ENCODE data around the gene CSF2. TPM values are rescaled to one million over a fixed set of nuclear protein-coding genes. Genes with fewer than 3 reads are reported as not detected.

The CSF2 gene
- total RNA-seq, 1 experiment from 2014 or later: 0.30 TPM

DNA sequence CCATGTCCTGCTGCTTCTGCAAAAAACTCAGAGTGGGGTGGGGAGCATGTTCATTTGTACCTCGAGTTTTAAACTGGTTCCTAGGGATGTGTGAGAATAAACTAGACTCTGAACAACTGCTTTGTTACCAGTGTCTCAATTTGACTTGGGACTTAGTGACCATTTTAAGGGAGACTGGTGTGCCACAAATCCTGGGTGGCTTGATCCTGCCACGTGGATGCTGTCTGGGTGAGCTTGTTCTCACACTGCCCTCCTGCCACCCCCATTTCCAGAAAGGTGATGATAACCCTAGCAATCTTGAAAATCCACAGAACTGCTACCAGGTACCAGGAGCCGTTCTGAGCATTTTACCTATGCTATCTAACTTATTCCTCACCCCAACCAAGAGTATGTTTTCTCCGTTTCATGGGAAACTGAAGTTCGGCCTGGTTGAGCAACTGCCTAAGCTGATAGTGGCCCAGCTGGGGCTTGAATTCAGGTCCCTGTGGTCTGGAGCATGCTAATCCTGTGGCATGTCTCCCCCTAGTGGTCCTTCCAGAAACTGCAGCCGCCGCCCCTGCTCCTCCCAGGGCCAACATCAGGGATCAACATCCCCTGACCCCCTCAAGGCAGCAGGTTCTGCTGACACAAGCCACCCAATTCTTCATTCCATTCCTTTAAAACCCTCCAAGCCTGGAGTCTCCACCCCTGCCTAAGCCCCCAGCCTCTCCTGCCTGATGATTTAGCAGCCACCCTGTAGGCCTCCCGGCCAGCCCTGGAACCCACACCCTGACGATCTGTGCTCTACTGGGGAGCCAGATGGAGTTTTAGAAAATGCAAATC, 10.3 kb upstream of the CSF2 start (continued):
- TF ChIP-seq, protein P1, sequence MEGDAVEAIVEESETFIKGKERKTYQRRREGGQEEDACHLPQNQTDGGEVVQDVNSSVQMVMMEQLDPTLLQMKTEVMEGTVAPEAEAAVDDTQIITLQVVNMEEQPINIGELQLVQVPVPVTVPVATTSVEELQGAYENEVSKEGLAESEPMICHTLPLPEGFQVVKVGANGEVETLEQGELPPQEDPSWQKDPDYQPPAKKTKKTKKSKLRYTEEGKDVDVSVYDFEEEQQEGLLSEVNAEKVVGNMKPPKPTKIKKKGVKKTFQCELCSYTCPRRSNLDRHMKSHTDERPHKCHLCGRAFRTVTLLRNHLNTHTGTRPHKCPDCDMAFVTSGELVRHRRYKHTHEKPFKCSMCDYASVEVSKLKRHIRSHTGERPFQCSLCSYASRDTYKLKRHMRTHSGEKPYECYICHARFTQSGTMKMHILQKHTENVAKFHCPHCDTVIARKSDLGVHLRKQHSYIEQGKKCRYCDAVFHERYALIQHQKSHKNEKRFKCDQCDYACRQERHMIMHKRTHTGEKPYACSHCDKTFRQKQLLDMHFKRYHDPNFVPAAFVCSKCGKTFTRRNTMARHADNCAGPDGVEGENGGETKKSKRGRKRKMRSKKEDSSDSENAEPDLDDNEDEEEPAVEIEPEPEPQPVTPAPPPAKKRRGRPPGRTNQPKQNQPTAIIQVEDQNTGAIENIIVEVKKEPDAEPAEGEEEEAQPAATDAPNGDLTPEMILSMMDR (IDR thresholded peaks at IDR 0.05 in 2 of 3, conservative IDR thresholded peaks at IDR 0.05 in 1 of 3; ENCODE audit: borderline replicate concordance in 1 of 3, insufficient read depth in 1 of 3, low read depth in 2 of 3, low read length in 2 of 3): peak; percentile 79 to 98 (median 97)

DNA sequence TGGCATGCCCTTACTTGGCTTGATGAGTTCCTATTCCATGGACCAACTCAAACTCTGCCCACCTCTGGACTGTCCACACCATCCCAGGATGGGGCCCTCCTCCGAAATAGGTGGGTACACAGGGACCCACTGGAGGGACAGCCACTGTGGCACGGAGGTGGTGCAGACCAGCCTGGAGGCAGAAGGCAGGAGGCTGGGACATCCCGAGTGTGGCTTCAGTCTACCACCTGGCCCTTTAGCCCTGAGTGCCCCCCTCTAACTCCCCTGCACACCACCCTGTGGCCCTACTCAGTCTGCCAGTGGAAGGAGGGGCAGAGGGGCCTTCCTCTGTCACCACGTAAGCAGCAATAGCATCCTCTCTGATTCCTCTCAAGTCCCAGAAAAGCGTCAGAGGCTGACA, 9.4 kb upstream of the CSF2 start:
- DNase-seq (ENCODE audit: low read depth, low spot score): no peak
- H4K20me1 ChIP-seq (ENCODE audit: insufficient read depth): no peaks in the 10 kb centered on the region
- peaks cover 0 to 4% of the 10 kb centered on the region in 2 experiments; a peak in 1 of 4 replicates for H3K4me1 ChIP-seq (ENCODE audit: control insufficient read depth in 1 of 2, insufficient read depth in 2 of 2, low read length in 2 of 2)
- no peaks in the 10 kb centered on the region for H3K9me2 ChIP-seq (ENCODE audit: insufficient read depth)
- H3K9me3 ChIP-seq (ENCODE audit: control insufficient read depth in 1 of 2, insufficient read depth in 1 of 2, low read depth in 1 of 2, low read length in 2 of 2): no peaks in the 10 kb centered on the region
- RAD21 ChIA-PET (ENCODE audit: low non-redundant PET in 1 of 2, low total read pairs in 2 of 2, uncharacterized antibody in 2 of 2, unreplicated experiment in 2 of 2): no interaction called here
- H3K4me3 ChIP-seq (replicated peaks in 1 of 2; ENCODE audit: low read depth in 1 of 2, low read length in 2 of 2): no peak overlapping the region
- no peaks in the 10 kb centered on the region for H3K79me2 ChIP-seq (ENCODE audit: insufficient read depth, low read length)
- H2AFZ ChIP-seq (ENCODE audit: low read depth, low read length, poor library complexity, severe bottlenecking): peak overlapping the region; percentile 66
- POLR2A ChIA-PET: no interaction called here
- no peak overlapping the region for H3K9ac ChIP-seq (ENCODE audit: low read length)
- H3K27ac ChIP-seq (ENCODE audit: low read depth, low read length): no peak overlapping the region
- no peak overlapping the region for H3K4me2 ChIP-seq (ENCODE audit: low read length)
- ATAC-seq: no peak
- intact Hi-C loops (cut with micrococcal nuclease): loop anchor here (1.0 to 10.0 kb wide), 5 partner anchors 113 to 641 kb away; no protein-coding TSS in a partner anchor
- H3K27me3 ChIP-seq (ENCODE audit: insufficient read depth, low read length): no peaks in the 10 kb centered on the region
- CTCF ChIA-PET: interaction anchor here (1.6 kb wide), 1 partner anchor 126 kb away, joined by 6 read pairs; no protein-coding TSS in a partner anchor
- H3K36me3 ChIP-seq (ENCODE audit: control insufficient read depth in 1 of 2, insufficient read depth in 2 of 2, low read length in 2 of 2): no peaks in the 10 kb centered on the region
- no TSS peak for BruUV-seq (replicated peaks)
- TF ChIP-seq SIN3A (IDR thresholded peaks at IDR 0.05; ENCODE audit: low read depth) (no peak), ZFX (IDR thresholded peaks at IDR 0.05) (no peak), TCF7L2 (IDR thresholded peaks at IDR 0.05; ENCODE audit: borderline replicate concordance, extremely low read depth, insufficient read depth, insufficient read length) (no peak), RAD21 (IDR thresholded peaks at IDR 0.05; ENCODE audit: low read depth) (no peak), YY1 (IDR thresholded peaks at IDR 0.05; ENCODE audit: extremely low read depth, insufficient replicate concordance, low read depth, low read length) (no peak), SRF (IDR thresholded peaks at IDR 0.05; ENCODE audit: low read depth) (no peak), JUND (IDR thresholded peaks at IDR 0.05) (no peak), CBX3 (IDR thresholded peaks at IDR 0.05; ENCODE audit: low read depth) (no peak), EGR1 (IDR thresholded peaks at IDR 0.05; ENCODE audit: low read depth) (no peak), ELF1 (IDR thresholded peaks at IDR 0.05; ENCODE audit: borderline replicate concordance, low read depth) (no peak), EZH2 (IDR thresholded peaks at IDR 0.05) (no peak)
- TF ChIP-seq, protein P2, sequence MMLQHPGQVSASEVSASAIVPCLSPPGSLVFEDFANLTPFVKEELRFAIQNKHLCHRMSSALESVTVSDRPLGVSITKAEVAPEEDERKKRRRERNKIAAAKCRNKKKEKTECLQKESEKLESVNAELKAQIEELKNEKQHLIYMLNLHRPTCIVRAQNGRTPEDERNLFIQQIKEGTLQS (IDR thresholded peaks at IDR 0.05): no peak
- TF ChIP-seq, protein P1 (IDR thresholded peaks at IDR 0.05 in 2 of 3, conservative IDR thresholded peaks at IDR 0.05 in 1 of 3; ENCODE audit: borderline replicate concordance in 1 of 3, insufficient read depth in 1 of 3, low read depth in 2 of 3, low read length in 2 of 3): no peak
- TF ChIP-seq, protein P3, sequence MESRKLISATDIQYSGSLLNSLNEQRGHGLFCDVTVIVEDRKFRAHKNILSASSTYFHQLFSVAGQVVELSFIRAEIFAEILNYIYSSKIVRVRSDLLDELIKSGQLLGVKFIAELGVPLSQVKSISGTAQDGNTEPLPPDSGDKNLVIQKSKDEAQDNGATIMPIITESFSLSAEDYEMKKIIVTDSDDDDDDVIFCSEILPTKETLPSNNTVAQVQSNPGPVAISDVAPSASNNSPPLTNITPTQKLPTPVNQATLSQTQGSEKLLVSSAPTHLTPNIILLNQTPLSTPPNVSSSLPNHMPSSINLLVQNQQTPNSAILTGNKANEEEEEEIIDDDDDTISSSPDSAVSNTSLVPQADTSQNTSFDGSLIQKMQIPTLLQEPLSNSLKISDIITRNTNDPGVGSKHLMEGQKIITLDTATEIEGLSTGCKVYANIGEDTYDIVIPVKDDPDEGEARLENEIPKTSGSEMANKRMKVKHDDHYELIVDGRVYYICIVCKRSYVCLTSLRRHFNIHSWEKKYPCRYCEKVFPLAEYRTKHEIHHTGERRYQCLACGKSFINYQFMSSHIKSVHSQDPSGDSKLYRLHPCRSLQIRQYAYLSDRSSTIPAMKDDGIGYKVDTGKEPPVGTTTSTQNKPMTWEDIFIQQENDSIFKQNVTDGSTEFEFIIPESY (IDR thresholded peaks at IDR 0.05; ENCODE audit: extremely low read depth, insufficient replicate concordance, low read length): no peak

Data from HCT116 (cell line).